HG02571 (cell line): ENCODE data around the gene MAPK14.

Source experiments
- ATAC-seq: cut with Tn5 transposase; IDR thresholded peaks from one replicate; pipeline ENCODE4 v1.9.1; 2021; ENCODE audit warnings: mild to moderate bottlenecking, moderate library complexity; ENCODE audit not compliant: unreplicated experiment

MAPK14 gene

GRCh38 chr6:36132246-36132895 lies 104.8 kb downstream of the MAPK14 start:
- no peak for ATAC-seq

GRCh38 chr6:36133148-36133547 lies 105.5 kb downstream of the MAPK14 start:
- no peak for ATAC-seq

- no peak for ATAC-seq
Measured at GRCh38 chr6:36133912-36134311, 106.3 kb downstream of the MAPK14 start.

GRCh38 chr6:36135053-36135731 lies 107.6 kb downstream of the MAPK14 start:
- ATAC-seq, result no peak

- ATAC-seq, result no peak
Measured at GRCh38 chr6:36136034-36136433, 108.4 kb downstream of the MAPK14 start.

- ATAC-seq, result no peak
Measured at GRCh38 chr6:36136551-36136950, 108.9 kb downstream of the MAPK14 start.

GRCh38 chr6:36138667-36139066 lies 111.1 kb downstream of the MAPK14 start:
- no peak for ATAC-seq

GRCh38 chr6:36139431-36139830 lies 111.8 kb downstream of the MAPK14 start:
- no peak for ATAC-seq

GRCh38 chr6:36139991-36140710 lies 112.5 kb downstream of the MAPK14 start:
- ATAC-seq, result no peak

- ATAC-seq, result no peak
Measured at GRCh38 chr6:36141091-36141490, 113.5 kb downstream of the MAPK14 start.

GRCh38 chr6:36141961-36142360 lies 114.4 kb downstream of the MAPK14 start:
- no peak for ATAC-seq

GRCh38 chr6:36142971-36143838 lies 115.6 kb downstream of the MAPK14 start:
- ATAC-seq, result no peak

- ATAC-seq, result no peak
Measured at GRCh38 chr6:36145495-36145894, 117.9 kb downstream of the MAPK14 start.

- no peak for ATAC-seq
Measured at GRCh38 chr6:36147294-36147693, 119.7 kb downstream of the MAPK14 start.

- no peak for ATAC-seq
Measured at GRCh38 chr6:36149476-36149875, 121.9 kb downstream of the MAPK14 start.

- no peak for ATAC-seq
Measured at GRCh38 chr6:36150283-36150682, 122.7 kb downstream of the MAPK14 start.

- no peak for ATAC-seq
Measured at GRCh38 chr6:36154286-36154685, 126.7 kb downstream of the MAPK14 start.

GRCh38 chr6:36155662-36156061 lies 128.1 kb downstream of the MAPK14 start:
- ATAC-seq, result no peak

GRCh38 chr6:36160147-36160760 lies 132.6 kb downstream of the MAPK14 start:
- ATAC-seq, result no peak
